ENCODE measurements around the gene MED6. TPM values are rescaled to one million over a fixed set of nuclear protein-coding genes. Genes with fewer than 3 reads are reported as not detected.

The MED6 gene
- total RNA-seq, 4 donors from 2014 or later, result 19.1 to 37.1 (median 30.2) TPM

GRCh38 chr14:70536830-70537229, 63.6 kb downstream of the MED6 start:
- H3K4me1 ChIP-seq, result no peaks in the 10 kb centered on the region
- H3K4me3 ChIP-seq, result no peak overlapping the region
- H3K36me3 ChIP-seq, result peaks cover 0 to 14% (median 0%) of the 10 kb centered on the region in 3 donors
- 18 to 88% methylated on average over 1 of the region's 1 CpG for WGBS, 2 donors
- intact Hi-C loops (cut with DNase I), result no loop called here
- H3K27me3 ChIP-seq, result no peaks in the 10 kb centered on the region
- TF ChIP-seq POLR2A (IDR thresholded peaks at IDR 0.05), result no peak
- no peak for DNase-seq
- H3K9me3 ChIP-seq, result peaks cover 0 to 19% (median 11%) of the 10 kb centered on the region in 3 donors
- H3K27ac ChIP-seq, result no peak overlapping the region

- Histone ChIP-seq H3K4me1 (no peaks in the 10 kb centered on the region), H3K4me3 (no peak within 1 kb of the TSS), H3K36me3 (peaks cover 0 to 14% (median 0%) of the 10 kb centered on the region in 3 donors), H3K9me3 (peaks cover 0 to 19% (median 11%) of the 10 kb centered on the region in 3 donors), H3K27ac (no peak within 1 kb of the TSS), H3K27me3 (no peaks in the 10 kb centered on the region)
- intact Hi-C loops (cut with DNase I), result no loop called here
- no peak for TF ChIP-seq POLR2A (IDR thresholded peaks at IDR 0.05)
- no peak for TF ChIP-seq CTCF (IDR thresholded peaks at IDR 0.05)
- DNase-seq, result no peak
Observed at GRCh38 chr14:70534904-70535303, 65.6 kb downstream of the MED6 start, which contains the start of gene ADAM20. Gene ADAM20 (minus strand): TSS chr14:70535004. CDS start chr14:70524757, 10,247 bp downstream.

Small RNAs within 50 kb of the gene (small RNA-seq; reads per million reads assigned to genes)
- gene RN7SL77P, result 0 reads per million in 4 donors

Other genes with a start within 250 kb of the MED6 start
- gene COX16, start 241.0 kb downstream of the MED6 start, total RNA-seq, result 10 to 100 TPM; 19.3 to 33.0 (median 26.9) TPM
- 10 to 100 TPM in 2 of 4 donors, 1 to 10 TPM in 2; 6.8 to 17.0 (median 10.2) TPM for gene SYNJ2BP, start 183.6 kb downstream of the MED6 start, total RNA-seq
- gene ADAM21, start 148.5 kb downstream of the MED6 start, total RNA-seq, result not detected
- gene ADAM20, start 65.7 kb downstream of the MED6 start, total RNA-seq, result 1 to 10 TPM in 2 of 4 donors, under 1 TPM in 2; 0.21 to 1.6 (median 0.82) TPM
- 10 to 100 TPM; 22.5 to 50.6 (median 32.5) TPM for gene TTC9, start 41.3 kb upstream of the MED6 start, total RNA-seq
- 10 to 100 TPM in 3 of 4 donors, 1 to 10 TPM in 1; 8.1 to 34.0 (median 14.7) TPM for gene MAP3K9, start 208.9 kb upstream of the MED6 start, total RNA-seq

Data from esophagus squamous epithelium (tissue), 5 donors.